Stimulated activated CD8-positive, alpha-beta memory T cell treated with anti-CD3 and anti-CD28 coated beads, Interleukin-15, amount 100 ng/mL, for 48 hours (primary cell): Measurements from ENCODE around the gene UVRAG.

Source experiments
- DNase-seq, 2 donors: peaks; one replicate each; pipeline ENCODE4 v3.0.0-alpha.2; 2020; ENCODE audit warnings: low read depth in 2 of 2

Gene UVRAG

DNA sequence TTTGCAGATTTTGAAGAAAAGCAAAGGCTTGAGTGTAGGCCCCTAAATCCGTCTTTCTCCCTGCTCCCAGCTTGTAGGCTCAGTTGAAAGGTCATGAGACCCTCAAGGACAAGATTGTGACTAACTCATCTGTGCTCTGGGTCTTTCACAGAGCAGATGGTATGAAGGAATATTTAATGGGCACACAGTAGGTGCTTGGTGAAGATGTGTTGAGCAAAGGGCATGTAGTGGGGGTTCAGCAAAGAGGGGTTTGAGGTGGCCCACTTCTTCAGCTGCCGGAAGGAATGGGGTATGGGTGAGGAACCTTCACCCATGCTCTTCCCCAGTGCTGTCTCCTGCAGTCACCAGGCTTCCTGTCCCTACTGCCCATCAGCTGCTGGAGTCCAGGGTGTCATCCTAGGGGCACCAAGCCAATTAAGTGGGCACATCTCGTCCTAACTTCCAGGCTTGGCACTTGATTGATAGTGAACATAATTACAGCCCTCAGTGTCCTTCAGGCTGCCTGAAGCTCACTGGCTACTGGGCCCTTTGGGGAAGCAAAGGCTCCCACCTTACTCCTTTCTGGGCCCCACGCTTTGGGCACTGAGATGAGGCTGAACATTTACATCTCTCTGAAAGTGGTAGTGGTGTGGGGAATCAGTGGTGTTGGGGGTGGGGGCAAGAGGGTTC is 31.5 kb upstream of the UVRAG start:
- no peak for DNase-seq

DNA sequence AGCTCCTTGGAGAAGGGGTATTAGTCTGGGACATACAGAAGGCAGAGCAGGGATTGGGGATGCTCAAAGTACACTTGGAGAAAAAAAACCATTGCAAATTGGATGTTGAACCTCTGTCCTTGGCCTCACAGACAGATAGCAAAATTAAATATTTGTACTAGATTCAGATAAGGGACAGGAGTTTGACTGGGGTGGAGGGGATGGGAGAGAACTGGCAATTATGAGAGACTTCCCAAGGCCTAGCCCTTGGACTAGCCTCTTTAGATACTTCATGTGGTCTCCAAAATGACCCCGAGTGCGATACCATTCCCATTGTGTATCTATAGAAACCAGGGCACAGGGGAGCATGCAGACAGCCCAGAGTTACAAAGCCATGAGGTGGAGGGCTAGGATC is 30.9 kb upstream of the UVRAG start:
- DNase-seq: no peak

DNA sequence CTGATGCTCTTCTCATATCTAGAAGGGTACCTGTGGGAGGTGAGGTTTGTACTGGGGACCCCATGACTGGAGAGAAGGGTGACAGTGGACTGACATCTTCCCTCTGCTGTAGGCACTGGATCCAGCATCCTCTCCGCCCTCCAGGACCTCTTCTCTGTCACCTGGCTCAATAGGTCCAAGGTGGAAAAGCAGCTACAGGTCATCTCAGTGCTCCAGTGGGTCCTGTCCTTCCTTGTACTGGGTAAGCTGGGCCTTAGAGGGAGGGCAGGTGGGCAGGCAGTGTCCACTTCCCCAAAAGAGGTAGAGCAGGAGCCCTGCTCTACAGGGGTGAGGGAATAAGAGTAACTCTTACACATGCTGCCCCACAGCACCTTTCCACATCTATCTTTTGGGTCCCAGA is 30.5 kb upstream of the UVRAG start:
- no peak for DNase-seq

DNA sequence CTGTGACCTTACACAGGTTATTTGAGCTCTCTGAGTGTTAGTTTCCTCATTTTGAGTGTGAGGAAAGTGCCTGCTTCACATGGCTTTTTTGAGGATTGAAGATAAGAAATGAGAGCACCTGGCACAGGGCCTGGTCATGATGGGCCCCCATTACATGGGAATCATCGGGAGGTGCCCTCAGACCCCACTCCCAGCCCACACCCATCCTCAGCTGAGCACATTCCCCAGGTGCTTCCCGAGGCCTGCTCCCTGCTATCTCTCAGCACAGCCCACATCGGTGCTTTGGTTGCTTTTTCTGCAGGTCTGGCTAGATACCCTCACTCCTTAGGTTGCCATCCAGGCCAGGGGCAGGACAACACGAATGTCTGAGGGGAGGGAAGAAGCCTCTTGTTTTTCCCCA is 29.8 kb upstream of the UVRAG start:
- no peak for DNase-seq

DNA sequence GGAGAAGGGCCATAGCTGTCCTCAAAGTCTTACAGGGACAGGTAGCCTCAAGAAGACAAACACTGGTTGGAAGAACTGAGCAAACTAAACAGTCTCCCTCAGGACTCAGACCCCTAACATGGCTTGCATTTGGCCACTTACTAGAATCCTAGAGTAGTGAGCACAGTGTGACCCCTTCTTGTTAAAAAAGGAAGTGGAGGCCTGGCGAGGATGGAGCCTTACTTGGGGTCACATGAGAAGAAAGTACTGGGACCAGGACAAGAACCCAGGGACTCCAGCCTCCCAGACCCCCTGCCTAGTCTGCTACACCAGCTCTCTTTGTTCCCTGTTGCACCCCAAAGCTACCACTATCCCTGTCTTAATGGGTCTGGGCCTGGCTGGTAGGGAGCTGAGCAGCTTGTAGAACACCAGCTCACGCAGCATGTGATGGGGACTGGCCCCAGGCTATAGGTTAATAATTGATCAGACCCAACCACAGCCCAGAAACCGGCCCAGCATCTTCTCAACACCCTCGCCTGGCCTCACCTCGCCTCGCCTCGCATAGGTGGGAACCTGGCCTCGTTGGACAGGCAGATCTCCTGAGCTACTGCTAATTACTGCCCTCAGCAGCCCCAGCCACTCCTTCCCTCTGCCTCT is 28.8 kb upstream of the UVRAG start:
- DNase-seq: no peak

DNA sequence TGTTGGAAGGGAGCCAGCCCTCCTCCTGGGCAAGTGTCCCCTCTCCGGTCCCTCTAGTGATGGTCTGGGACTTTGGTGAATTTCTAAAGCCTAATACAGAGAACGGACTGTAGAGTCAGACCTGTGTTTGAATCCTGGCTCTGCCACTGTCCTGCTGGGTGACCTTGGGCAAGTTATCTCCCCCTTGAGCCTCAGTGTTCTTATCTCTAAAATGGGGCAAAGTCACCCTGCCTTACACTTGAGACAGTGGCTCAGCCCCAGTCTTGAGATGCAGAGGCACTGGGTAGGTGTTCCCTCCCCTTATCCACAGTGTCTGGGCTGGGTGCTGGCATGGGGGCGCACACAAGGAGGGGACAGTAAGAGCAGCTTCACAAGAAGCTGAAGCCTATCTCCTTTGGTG is 25.5 kb upstream of the UVRAG start:
- no peak for DNase-seq

DNA sequence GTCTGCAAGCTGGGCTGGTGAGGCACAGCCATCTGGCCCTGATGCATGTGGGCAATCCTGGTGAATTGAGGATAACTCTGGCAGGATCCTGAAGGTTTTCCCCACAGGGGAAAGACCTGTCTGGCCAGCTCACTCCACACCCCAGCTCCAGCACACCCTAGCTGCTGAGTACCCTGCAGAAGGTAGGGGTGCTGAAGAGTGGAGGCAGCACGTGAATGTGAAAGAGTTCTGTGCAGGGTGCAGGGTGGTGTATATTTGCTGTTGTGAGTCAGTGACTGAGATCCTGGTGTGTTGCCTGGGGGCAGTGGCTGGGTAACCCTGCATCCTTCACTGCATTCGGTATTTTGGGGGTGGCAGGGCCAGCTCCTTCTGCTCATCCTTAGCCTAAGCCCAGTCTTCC is 24.0 kb upstream of the UVRAG start:
- DNase-seq: no peak

DNA sequence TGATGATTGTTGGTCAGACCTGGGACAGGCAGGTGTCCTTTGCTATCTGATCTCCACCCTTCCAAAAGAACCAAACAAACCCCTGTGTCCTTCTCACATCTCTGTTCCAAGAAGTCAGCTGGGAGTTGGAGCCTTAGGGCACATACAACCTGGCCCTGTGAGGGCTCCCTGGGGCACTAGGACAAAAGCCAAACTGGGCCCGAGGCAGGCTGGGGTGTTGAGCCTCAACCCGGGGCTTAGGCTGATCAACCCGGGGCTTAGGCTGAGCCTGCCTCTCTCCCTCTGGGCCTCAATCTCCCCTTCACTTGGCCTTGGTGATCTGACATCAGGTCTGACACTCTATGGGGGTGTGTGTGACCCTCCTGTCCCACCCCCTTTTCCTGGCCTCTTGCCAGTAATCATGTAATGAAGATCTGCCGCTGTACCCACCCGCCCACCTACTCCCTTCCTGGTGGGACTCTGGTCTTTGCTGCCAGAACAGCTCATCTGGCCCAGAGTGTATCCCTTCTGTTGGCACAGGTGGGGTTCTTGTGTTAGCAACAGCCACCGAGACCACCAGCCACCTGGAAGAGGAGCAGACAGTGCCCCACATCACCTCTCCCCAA is 22.8 kb upstream of the UVRAG start:
- no peak for DNase-seq

DNA sequence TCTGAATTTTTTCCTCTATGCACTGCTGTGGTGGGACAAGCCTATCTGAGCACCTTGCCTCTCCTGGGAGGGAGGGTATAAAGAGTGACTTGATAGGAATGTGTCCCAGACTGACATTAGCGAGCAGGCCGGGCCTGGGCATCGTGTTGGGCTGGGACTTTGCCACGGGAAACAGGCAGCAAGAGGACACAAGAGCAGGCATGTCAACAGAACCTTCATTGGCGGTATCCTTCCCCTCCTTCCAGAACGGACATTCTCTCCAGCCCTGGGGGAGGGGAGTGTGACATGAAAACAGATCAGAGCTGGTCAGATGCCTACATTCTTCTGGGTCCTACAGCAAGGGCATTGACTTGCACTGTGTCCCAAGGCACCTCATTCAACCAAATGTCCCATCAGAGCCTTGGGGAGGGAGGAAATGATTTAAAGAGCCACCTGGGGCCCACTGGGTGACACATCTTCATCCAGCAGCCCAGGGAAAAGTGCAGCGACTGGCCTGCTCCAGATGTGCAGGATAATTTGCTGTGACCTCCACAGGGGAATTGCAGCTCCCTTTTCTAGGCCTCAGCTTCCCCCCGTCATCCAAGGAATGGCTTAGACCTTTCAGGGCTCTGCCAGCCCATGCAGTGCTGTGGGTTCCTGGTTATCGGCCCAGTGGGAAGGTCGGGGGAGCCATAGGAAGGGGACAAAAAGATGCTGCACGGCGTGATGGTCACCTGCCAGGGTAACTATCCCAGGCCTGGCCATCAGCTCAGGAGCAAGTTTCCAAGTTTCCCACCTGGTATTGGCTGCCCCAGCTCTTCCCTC is 21.8 kb upstream of the UVRAG start:
- DNase-seq: no peak

DNA sequence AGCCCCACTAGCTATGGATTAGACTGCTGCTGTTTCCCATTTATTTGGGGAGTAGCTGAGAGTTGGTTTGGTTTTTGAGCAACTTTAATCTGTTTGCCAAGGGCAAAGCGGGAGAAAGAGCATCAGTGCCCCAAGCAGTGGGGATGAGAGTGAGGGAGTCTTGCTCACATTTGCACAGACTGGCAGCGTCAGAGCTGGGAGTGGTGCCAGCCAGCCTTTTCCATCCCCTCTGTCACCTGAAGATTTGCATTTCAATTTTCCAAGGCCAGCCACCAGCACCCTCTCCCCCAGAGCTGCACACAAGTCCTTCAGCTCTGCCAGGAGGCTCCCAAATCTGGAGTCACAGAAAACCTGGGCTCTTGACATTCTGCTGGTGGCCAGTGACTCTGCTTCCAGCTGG is 21.0 kb upstream of the UVRAG start:
- DNase-seq: no peak

DNA sequence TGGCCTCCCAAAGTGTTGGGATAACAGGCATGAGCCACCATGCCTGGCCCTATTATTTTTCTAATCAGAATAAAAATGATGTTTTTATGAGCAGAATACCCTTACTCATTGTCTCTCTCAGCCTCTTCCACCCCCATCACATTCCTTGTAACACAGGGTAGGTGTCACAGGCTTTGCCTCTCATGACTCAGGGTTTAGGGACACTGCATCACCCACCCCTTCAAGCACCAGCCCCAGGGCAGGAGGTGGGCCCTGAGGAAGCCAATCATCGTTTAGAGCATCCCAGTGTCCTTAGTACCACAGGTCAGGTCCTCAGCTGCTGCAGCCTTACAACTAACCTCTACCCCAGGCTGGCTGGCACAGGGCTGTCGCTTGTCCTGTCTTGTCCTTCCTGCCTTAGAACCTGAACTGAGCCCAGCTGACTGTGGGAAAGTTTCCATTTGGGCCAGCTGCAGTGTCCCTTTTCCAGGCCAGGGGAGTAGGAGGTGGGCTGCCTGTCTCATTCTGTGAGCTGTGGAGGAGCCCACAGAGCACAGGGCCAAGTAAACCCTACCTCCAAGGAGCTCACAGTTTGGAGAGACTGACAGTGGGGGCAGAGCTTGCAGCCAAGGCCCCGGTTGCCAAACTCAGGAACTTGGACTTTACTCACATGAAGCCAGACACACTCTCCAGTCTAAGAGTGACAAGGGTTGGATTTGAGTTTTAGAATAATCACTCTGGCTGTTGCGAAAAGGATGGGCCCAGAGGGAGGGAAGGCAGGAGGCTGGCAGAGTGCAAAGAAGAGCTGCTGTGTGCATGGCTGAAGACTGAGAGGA is 19.5 kb upstream of the UVRAG start:
- no peak for DNase-seq

DNA sequence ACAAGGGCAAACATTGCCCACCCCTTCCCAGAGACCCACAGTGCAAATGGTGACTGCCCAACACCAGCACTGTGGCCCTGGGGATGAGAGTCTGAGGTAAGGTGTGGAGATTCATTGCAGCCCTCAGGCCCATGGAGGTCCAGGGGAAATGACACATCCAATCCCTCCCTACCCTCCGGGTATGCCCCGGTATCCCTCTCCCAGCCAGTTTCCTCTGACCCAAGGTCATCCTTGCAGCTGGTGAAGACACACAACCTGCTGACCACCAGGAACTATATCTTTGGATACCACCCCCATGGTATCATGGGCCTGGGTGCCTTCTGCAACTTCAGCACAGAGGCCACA is 18.9 kb upstream of the UVRAG start:
- DNase-seq: no peak

DNA sequence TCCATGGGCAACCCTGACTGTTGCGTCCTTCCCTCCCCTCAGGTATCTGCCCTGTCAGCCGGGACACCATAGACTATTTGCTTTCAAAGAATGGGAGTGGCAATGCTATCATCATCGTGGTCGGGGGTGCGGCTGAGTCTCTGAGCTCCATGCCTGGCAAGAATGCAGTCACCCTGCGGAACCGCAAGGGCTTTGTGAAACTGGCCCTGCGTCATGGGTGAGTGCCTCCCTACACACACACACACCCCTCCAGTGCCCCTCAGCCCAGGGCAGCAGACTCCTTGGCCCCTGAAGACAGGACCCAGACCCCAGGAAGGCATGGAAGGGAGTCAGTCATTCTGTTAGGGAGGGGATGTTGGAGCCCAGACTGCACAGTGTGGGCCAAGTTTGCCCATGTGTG is 17.9 kb upstream of the UVRAG start:
- DNase-seq: no peak

DNA sequence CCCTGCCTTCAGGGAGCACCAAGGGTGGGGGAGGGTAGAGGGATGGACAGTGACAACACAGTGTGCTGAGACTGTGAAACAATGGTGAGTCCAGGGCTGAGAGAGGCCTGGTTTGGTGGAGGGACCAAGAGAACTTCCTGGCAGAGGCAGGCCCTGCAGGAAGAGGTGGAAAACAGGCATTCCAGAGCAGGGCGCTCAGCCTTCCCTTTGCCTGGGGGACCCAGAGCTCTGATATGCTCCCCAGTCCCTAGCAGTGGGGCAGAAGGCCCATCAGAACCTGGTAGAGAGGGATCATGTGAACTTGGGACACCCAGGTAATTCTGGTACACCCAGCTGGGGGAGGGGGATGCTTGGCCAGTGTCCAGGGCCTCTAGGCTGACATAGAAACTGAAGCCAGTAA is 17.2 kb upstream of the UVRAG start:
- DNase-seq: no peak

DNA sequence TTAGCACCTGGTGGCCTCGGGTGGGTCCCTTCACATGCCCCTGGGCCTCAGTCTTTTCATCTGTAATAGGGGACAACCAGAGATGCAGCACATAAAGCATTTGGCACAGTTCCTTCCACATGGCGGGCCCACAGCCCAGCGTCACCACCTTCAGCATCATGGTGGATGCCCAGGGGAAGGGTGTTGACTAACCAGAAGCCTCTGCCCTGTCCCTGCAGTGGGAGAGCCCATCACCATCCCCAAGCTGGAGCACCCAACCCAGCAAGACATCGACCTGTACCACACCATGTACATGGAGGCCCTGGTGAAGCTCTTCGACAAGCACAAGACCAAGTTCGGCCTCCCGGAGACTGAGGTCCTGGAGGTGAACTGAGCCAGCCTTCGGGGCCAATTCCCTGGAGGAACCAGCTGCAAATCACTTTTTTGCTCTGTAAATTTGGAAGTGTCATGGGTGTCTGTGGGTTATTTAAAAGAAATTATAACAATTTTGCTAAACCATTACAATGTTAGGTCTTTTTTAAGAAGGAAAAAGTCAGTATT is 14.8 kb upstream of the UVRAG start:
- no peak for DNase-seq

DNA sequence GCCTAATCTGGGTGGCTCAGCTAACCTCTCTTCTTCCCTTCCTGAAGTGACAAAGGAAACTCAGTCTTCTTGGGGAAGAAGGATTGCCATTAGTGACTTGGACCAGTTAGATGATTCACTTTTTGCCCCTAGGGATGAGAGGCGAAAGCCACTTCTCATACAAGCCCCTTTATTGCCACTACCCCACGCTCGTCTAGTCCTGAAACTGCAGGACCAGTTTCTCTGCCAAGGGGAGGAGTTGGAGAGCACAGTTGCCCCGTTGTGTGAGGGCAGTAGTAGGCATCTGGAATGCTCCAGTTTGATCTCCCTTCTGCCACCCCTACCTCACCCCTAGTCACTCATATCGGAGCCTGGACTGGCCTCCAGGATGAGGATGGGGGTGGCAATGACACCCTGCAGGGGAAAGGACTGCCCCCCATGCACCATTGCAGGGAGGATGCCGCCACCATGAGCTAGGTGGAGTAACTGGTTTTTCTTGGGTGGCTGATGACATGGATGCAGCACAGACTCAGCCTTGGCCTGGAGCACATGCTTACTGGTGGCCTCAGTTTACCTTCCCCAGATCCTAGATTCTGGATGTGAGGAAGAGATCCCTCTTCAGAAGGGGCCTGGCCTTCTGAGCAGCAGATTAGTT is 14.2 kb upstream of the UVRAG start:
- no peak for DNase-seq

DNA sequence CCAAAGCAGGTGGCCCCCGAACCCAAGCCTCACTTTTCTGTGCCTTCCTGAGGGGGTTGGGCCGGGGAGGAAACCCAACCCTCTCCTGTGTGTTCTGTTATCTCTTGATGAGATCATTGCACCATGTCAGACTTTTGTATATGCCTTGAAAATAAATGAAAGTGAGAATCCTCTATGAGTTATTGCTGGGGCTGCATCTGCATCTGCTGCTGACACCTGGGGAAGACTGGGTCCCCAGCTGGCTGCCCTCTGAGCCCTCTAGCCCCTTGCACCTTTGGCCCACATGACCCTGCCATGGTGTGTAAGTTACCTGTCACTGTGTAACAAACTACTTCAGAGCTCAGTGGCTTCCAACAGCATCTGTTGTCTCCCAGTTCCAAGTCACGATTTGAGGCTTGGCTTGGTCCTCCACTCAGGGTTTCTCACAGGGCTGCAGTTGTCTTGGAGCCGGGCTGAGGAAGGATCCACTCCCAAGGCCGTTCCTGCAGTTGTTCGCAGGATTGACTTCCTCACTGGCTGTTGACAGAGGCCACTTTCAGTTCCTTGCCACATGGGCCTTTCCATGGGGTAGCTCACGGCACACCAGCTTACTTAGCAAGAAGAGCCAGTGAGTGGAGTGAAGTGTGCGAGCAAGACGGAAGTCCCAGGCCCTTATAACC is 13.5 kb upstream of the UVRAG start:
- DNase-seq: no peak

DNA sequence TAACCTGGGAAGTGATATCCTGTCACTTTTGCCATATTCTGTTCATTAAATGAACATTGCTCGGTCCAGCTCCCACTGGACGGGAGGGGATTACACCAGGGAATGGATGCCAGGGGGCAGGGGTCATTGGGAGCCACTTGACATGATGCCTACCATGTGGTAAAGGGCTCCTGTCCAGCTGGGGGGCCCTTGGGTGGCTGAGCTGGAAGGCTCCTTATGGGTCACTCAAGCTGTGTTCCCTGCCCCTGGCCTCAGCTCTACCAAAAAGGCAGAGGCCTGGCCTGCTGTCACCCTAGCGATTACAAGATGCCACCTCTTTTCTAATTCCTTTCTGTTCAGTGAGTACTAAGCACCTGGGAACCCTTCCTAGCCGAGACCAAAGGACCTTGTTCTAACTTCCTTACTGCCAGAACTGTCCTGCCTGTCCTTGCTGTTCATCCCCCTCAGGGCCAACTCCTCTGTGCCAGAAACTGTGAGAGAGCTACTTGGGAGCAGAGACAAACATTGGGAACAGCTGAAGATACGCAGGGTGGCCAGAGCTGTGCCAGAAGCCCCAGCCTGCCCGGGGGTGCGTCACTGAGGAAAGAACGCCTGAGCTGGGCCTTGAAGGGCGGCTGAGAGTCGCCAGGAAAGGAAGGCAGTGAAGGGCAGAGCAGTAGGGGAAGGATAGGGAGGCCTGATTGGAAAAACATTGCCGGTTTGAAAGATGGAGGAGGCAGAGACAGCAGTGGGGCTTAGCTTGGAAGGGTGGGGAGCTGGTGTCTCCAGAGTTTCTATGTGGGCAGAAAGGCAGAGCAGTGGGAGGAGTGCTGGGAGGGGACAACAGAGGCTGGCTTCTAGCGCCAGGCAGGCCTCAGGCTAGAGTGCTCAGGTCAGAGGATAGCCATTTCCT is 12.7 kb upstream of the UVRAG start:
- no peak for DNase-seq

DNA sequence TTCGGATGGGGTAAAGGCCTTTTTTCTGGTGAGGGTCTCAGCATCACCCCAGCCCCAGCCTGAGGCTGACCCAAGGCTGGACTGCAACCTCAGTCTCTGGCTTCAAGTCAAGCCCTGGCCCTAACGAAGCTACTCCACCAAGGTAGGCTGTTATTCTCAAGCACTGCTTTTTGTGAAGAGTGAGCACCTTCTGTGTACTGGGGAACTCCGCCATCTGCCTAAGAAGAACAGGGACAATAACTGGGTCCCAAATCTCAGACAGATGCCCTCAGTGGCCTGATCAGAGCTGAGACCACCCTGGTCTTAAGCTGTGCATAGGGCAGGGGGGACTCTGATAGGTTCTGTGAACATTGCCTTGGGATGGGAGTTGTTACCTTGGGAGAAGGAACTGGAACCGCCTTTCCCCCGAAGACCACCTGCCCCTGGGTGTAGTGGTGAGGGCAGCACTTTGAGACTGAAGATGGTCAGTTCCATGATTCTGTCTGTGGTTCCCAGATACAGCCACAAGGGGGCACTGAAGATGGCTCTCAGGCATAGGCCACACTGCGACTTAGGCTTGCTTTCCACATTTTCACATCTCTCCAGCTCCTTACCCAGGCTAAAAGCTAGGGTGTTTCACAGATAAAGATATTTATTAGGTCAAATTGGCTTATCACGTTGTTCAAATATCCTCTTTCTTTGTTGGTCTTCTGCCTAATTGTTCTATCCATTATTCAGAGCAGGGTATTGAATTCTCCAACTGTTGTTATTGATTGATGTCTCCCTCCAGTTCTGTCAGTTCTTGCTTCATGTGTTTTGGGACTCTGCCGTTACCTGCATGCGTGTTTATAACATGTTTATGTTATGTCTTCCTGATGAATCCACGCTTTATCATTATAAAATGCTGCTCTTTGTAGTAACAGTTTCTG is 11.8 kb upstream of the UVRAG start:
- peak; percentile 39 to 41 for DNase-seq
